HG02870 (cell line): ENCODE data around the gene ZACN.

ENCODE experiments used
- ATAC-seq: cut with Tn5 transposase; IDR thresholded peaks from one replicate; pipeline ENCODE4 v1.9.1; 2021; ENCODE audit warnings: mild to moderate bottlenecking, moderate library complexity; ENCODE audit not compliant: unreplicated experiment

ZACN gene

DNA sequence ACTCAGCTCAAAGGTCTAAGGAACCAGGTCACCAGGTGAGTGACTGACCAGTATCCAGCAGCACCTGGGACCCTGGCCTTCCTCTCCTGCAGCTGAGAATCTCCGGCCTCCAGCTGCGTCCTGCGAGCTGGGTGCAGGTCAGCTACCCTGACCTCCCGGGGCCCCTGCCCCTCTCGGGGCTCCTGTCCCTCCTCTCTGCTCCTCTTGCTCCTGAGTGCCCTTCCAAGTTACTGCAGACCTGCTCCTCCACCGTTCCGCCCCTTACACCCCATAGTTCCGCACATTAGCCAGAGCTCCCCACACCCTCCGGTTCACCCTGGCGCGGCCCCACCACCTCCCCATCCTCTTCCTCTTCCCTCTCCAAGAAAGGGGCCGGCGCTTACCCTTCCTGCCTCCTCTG, 51.5 kb downstream of the ZACN start:
- ATAC-seq, result no peak

DNA sequence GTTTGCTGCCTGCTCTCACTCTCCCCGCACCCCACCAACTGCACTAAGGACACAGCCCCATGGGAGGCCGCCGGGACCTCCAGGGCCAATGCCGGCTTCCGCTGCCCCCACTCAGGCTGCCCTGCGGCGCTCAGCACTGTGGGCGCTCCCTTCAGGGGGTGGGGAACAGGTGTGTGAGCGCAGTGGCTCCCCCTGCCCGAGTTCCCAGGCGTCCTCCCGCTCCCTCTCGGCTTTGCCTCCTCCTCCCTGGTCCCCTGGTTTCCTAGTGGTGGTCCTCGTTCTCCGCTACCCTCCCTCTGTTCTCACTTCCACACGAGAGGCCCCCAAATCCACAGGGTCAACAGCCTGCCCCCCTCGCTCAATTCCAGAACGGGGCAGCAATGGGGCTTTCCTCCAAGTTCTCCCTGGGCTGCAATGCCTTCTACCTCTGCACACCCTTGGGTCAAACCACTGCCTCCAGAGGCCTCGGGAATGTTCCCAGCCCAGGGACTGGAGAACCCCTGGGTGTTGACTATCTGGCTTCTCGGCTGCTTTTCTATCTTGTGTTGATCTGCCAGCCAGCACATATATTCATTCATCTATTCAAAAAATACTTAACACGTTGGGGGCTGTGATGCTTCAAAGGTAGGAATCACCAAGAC, 52.2 kb downstream of the ZACN start:
- no peak for ATAC-seq

DNA sequence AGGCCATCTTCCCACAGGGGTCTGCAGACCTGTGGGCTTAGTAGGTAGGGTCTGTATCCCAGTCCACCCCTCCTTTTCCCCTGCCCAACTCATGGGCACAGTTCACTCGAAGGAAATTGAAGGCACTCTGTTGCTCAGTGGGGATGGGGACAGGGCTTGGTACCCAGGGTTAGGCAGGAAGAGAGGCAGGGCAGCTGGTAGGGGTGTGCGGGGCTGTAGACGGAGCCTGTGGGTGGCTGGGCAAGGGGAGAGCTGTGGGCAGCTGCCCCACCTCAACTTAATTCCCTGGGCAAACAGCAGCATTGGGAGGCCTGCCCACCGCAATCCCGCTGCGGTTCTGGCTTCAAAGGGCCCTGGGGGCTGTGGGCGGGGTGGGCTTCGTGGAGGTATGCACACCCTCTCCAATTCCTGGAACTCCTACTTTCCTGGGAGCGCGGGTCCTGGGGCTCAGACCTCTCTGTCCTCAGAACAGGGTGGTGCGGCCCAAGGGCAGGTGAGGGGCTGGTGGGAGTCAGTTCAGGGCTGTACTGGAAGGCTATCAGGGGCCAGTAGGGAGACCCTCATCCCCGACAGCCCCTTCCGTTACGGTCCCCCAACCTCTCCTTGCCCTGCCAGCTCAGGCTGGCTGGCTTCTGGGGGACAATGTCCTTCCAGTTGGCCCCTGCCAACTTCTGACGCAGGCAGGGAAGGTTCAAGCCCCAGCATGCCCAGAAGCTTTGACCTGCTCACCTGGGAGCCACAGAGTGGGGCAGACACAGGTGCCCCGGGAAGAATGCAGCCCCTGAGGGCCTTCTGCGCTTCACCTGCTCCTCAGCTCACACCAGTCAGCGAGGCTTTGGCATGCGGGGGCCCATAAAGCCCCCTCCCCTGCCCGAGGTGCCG, 53.0 kb downstream of the ZACN start:
- ATAC-seq, result no peak
